HG02623 (cell line): ENCODE measurements around the gene IQGAP3.
"Not testable (repeated sequence)": the region's sequence is repeated elsewhere in the genome, so short reads cannot be mapped to it uniquely, and the experiment has no call there.

ENCODE experiments used
- ATAC-seq: cut with Tn5 transposase; IDR thresholded peaks from one replicate; pipeline ENCODE4 v1.9.1; 2021; ENCODE audit warnings: moderate library complexity; ENCODE audit not compliant: unreplicated experiment

Gene IQGAP3

DNA sequence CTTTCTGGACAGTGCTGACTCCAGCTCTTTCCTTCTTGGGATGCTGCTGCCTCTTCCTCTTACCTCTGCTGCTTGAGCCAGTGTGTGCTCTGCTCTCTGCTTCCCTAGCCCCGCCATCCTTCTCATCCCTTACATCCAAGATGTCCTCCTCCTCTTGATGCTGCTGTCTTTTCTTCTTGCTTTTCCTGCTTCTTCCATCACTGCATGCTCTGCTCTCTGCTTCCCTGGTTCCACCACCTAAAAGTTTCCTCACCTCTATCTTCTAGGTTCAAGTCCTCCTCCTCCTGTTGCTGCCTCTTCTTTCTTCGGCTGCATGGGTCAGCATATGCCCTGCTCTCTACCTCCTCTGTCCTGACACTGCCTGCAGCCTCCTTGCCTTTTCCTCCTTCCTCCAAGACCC, 22.7 kb upstream of the IQGAP3 start:
- no peak for ATAC-seq

DNA sequence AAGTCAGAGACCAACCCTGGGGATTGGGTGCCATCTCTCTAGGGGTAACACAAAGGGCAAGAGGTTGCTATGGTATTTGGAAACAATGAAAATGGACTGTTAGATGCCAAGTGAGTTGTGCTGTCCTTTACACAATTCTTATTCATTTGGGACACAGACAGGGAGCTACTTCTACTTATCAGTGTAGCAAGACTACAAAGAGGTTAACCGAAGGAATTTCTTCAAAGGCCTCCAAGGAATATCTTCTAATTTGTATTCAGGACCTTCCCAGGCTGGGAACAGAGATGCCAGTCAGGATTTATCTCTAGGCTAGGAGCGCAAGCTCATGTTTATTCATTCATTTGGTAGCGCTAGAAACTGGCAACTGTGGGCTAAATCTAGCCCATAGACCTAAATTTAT, 21.8 kb upstream of the IQGAP3 start:
- ATAC-seq: no peak

DNA sequence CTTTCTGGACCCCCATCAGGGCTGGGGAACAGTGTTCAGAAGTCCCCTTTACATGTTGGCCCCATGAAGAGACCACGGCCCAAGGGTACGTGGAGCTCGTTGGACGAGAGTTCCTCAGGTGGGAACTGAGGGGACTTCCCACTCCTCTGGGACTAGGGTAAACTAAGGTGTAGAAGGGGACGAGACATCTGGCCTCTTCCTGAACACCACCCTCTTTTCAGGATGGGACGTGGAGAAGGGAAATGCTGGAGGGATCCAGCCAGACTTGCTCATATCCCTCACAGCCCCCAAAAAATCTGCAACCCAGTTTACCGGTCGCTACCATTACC, 21.3 kb upstream of the IQGAP3 start:
- ATAC-seq: no peak

DNA sequence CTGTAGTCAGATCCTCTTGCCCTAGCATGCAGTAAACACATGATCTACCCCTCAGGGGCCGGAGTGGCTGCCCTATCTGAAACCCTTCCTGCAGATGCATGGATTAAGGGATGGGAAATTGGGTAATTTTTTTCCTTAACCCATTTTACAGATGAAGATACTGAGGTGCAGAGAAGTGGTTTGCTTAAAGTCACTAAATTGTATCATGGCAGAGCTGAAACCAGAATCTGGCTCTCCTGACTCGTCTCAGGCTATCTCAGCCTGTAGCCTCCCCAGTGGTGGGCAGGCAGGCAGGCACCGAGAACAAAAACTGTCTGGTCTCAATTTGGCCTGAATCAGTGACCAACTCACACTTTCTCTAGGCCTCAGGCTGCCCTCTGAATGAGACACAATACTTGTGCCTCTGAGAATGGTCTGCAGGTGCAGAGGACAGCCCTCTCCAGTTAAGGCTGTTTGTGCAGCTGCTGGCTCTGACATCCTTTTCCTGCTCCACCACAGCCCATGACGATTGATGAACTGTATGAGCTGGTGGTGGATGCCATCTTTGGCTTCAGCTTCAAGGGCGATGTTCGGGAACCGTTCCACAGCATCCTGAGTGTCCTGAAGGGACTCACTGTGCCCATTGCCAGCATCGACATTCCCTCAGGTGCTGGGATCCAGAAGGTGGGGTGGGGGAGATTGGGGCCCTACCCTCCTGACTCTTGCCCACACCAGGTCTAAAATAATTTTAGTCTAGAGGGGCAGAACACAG, 20.7 kb upstream of the IQGAP3 start:
- no peak for ATAC-seq

DNA sequence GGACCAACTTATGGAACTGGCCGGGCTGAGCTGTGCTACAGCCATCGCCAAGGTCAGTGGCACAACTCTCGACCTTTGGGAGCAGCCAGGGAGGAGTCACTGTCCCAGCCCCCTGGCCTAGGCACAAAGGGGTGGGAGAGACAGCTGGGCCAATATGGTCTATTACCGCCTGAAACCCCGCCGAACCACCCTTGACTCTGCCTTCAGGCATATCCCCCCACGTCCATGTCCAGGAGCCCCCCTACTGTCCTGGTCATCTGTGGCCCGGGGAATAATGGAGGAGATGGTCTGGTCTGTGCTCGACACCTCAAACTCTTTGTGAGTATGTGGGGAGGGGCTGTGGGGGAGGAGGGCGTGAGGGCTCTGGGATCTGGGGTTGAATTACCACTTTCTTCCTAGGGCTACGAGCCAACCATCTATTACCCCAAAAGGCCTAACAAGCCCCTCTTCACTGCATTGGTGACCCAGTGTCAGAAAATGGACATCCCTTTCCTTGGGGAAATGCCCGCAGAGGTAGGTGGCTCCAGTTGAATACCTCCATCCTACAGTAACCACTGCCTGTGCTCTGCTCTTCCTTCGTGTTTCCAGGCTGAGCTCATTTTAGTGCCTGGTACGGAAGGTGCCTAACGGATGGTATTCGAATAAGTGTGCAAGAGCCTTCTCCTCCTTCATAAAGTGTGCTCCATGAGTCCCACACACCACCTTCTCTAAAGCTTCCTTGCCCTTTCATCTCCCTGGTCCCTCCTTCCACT, 20.0 kb upstream of the IQGAP3 start:
- ATAC-seq: no peak

DNA sequence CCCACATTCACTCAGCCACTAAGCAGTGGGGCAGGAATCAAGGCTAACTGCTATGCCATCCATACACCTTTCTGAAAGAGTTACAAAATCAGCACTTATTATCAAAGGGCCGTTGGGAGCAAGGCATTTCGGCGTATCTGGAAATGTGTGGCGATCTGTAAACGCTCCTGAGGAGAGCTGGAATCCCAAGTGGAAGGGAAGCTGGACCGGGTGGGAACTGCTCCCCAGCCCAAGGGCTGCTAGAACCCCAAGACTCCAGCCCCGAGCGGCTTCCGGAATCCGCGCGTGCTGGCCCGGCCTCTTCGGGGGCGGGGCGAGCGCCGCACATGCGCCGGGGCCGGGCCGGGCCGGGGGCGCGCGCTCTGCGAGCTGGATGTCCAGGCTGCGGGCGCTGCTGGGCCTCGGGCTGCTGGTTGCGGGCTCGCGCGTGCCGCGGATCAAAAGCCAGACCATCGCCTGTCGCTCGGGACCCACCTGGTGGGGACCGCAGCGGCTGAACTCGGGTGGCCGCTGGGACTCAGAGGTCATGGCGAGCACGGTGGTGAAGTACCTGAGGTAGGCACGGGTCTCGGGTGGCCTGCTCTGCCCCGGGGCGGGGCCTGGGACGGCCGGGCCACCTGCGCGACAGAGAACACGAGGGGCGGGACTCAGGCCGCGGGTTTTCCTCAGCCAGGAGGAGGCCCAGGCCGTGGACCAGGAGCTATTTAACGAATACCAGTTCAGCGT, 19.2 kb upstream of the IQGAP3 start, which contains the start of gene NAXE:
Gene NAXE (plus strand): TSS at position 345 of the 726 bp plus-strand sequence. CDS start 29 bp downstream, at position 374.
- ATAC-seq: peak; percentile 81

DNA sequence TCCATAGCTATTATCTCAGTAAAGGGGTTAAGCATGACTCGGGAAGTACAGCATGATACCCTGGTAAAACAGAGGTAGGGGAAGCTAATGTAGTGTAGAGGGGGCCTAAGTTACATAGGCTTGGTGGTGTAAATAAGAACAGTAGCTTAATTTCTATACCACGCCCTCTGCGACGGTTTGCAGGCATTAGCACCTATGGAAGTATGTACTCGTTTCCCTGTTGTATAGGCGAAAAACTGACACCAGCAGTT, 18.7 kb upstream of the IQGAP3 start:
- ATAC-seq: no peak

DNA sequence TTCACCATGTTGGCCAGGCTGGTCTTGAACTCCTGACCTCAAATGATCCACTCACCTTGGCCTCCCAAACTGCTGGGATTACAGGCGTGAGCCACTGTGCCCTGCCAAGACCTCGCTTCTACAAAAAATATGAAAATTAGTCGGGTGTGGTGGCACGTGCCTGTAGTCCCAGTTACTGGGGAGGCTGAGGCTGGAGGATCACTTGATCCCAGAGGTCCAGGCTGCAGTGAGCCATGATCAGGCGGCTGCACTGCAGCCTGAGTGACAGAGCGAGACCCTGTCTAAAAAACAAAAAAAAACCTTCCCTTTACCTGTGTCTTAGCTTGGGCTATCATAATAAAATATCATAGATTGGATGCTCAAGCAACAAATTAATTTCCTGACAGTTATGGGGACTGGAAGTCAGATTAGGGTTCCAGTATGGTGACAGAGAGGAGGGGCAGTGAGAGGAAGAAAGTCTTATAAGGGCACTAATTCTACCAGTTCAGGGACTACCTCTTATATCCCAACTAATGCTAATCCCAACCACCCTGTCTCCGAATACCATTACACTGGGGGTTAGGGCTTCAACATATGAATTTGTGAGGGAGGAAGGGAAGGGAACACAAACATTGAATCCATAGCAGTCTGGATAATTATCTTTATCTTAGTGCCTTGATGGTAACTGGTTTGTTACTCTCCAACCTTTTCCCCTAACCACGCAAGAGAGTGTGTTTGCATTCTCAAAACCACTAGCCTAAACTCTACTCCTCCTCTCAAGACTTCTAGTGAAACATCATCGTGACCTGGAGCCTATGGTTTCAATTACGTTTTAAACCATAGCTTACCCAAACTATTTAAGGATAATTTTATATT, 18.2 kb upstream of the IQGAP3 start:
- no peak for ATAC-seq

DNA sequence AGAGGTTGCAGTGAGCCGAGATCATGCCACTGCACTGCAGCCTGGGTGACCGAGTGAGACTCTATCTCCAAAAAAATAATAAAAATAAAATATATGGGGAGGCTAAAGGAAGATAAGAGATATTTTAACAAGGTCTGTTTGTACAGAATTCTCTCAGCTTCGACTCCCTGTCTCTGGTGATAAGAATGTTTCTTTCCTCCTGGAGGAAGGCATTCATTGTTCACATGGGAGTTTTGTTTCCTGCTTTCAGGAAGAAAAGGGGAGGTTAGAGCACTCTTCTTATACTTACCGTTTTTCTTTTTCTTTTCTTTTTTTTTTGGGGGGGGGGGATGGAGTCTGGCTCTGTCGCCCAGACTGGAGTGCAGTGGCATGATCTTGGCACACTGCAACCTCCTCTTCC, 17.2 kb upstream of the IQGAP3 start:
- ATAC-seq: no peak

DNA sequence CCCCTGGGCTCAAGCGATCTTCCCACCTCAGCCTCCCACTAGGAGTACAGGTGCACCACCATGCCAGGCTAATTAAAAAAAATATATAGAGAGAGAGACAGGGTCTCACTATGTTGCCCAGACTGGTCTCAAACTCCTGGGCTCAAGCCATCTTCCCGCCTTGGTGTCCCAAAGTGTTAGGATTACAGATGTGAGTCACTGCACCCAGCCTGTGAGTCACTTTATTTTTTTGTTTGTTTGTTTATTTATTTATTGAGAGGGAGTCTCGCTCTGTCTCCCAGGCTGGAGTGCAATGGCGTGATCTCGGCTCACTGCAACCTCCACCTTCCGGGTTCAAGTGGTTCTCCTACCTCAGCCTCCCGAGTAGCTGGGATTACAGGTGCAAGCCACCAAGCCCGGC, 15.6 kb upstream of the IQGAP3 start:
- not testable (repeated sequence) for ATAC-seq

DNA sequence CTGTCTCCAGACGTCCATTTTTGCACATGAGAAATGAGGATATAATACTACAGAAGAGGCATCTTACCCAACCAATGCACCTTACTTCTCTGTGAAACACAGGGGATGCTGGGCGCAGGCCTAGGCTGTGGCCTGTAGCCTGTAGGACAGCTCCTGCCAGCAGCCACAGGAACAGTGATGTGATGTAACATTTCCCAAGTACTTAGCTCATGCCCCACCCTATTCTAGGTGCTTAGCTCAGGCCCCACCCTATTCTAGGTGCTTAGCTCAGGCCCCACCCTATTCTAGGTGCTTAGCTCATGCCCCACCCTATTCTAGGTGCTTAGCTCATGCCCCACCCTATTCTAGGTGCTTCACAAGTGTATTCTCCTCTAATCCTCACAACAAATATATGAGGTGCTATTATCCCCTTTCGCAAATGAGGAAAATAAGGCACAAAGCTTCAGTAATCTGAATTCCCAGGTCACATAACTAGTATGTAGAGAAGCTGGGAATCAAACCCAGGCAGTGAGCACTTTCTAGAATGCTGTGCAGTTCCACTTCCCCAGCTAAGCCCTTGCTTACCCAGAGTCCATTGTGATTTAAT, 14.6 kb upstream of the IQGAP3 start:
- ATAC-seq: no peak

DNA sequence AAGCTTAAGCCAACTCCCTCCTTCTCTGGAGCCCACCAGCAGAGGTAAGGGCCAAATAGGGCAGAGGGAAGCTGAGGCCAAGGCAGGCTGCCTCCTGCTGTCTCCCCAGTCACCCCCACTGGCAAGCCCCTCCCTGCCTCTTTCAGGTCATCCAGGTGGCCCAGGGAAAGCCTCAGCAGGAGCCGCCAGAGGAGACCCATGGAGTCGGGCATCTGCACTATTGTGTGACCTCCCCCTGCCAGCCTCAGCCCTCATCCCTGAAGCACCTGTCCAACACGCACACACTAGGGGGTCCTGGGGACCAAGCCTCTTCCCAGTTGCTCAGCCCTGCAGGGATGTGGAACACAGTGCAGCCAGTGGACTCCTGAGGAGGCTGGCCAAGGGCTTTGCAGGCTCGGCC, 14.0 kb upstream of the IQGAP3 start:
- no peak for ATAC-seq

DNA sequence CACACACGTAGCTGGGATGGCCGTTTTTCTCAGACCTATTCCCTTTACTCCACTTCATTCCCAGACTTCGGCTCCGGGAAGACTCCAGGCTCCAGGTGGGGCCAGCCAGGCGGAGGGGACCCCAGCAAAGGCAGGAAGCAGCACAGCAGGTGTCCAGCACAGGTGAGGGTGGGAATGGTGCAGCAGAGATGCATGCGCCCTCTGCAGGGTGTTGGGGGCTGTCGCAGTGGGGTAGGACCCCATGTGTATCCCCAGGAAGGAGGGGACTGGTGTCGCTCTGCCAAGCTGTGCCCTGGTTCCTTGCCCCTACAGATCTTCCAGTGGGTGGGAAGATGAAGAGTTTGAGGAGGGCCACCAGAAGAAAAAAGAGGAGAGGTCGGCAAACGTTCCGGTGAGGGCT, 12.4 kb upstream of the IQGAP3 start:
- ATAC-seq: no peak

DNA sequence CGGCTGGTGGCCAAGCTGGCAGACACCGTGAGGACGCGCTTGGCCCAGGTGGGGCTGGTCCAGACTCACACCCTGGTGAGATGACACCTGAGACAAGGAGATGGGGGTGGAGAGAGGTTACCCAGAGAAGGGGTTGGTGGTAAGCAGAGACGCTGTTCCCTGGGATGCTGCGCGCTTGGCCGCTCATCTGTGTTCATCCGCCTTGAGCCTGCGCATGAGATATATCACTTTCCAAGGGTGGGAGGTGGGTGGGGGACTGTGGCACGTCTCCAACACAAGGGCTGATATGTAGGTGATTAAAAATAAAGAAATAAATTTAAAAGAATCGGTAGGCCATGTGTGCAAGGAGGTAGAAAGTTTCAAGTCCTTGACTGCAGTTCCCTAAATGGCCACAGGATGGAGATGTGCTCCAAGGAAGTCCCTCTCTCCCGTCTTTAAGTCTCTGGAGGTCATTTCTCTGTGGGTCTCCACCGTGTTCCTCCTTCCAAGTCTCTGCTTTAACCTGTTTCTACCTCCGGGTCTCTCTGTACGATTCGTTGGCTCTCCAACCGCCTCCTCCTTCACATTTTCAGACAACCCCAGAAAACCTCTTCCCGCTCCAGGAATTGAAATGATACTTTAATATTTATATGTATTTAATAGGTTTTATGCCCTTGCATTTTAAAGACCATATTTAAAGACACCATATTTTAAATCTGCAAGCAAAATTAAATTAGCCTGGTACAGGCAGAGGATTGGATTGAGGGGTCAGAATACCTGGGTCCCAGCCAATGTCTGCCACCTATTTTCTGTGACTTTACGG, 11.7 kb upstream of the IQGAP3 start:
- no peak for ATAC-seq

DNA sequence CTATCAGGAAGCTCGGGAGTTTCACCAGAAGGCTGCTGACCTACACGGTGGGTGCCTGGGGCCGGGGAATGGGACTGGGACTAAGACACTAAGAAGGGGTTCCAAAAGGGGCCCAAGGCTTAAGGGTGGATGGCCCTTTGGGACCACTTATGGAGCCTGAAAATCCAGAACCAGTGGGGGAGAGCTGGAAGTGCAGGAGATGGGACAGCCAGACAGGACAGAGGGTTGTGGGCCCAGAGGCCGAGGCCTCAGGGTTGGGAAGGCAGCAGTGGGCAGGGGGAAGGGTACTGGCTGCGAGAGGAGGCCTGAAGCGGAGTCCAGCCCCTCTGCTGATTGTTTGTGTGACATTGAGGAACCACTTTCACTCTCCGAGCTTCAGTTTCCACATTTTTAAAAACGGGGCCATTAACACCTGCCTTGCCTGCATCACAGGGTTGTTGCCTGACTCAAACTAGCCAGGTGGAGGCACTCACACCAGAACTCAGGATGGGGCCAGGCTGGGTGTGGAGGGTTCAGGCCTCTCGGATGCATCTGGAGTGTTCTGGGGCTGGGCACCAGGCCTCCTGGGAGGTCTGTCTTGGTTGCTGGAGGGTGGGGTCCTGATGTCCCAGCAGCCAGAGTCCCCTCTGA, 10.1 kb upstream of the IQGAP3 start:
- no peak for ATAC-seq

DNA sequence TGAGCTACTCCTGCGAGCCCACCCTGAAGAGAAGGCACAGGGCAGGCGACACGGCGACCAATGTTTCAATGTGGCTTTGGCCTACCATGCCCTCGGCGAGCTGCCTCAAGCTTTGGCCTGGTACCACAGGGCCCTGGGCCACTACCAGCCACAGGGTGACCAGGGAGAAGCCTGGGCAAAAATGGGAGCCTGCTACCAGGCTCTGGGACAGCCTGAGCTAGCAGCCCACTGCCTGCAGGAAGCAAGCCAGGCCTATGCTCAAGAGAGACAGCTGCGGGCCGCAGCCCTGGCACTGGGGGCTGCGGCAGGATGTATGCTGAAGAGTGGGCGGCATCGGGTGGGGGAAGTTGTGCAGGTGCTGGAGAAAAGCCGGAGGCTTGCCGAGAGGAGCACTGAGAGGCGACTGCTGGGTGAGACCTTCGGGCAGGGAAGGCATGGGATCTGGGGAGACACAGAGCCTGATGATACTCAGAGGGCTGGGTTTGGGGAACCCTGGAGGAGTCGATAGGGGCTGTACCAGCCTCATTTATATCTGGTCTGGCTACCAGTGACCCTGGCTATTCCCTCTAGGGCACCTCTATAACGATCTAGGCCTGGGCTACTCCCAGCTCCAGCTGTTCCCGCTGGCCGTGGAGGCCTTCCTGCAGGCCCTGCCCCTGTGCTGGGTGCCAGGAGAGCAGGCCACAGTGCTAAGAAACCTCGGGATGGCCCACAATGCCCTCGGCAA, 9.5 kb upstream of the IQGAP3 start:
- no peak for ATAC-seq

DNA sequence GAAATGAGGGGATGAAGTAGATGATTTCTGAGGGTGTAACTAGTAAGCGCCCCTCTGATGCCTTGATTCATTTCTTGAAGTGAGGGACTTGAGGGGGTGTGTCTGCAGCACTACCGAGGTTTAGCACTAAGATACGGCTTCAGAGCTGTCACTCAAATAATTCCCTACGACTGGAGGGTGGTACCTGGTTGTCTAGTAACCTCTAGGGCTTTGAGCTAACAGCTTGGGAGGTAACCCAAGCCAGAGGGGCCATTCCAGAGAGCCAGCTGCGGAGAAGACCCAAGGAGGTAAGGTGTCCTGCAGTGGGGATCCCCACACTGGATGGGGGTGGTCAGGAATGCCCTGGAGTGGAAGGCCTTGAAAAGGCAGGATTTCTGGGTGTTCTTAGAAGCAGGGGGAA, 7.1 kb upstream of the IQGAP3 start, which contains the start of gene TTC24:
Gene TTC24 (plus strand): TSS at position 252 of the 400 bp plus-strand sequence. CDS start 1,642 bp downstream, outside the sequence.
- ATAC-seq: no peak

DNA sequence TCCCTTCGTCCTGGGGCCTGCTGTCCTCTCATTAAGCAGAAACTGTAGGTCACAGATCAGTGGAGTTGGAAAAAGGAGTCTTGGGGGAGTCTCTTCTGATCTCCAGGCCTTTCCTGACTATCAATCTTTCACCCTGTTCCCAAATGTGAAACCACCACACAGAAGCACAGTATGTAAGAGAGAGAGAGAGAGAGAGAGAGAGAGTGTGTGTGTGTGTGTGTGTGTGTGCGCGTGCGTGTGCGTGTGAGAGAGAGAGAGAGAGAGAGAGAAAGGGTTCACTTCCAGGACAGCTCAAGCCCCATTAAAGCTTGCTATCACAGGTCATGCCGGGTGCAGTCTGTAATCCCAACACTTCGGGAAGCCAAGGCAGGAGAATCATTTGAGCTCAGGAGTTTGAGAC, 5.7 kb upstream of the IQGAP3 start:
- ATAC-seq: no peak

DNA sequence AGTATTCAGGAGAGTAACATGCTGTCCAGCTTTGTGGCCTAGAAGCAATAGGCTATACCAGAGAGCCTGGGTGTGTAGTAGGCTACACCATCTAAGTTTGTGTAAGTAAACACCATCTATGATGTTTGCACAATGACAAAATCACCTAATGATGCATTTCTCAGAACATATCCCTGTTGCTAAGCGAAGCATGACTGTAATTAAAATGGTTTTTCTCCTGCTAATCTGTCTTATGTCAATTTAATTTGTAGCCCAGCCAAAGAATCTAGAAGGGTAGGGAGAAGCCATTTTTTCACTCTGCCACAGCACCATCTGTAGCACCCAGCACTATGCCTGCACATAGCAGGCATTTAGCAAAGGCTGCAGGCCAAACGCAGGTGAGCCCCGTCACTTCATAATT, 5.2 kb upstream of the IQGAP3 start:
- ATAC-seq: no peak
